HFF-Myc (cell line): ENCODE data around the gene MEF2B.

Source experiments
- DNase-seq: peaks from one replicate; pipeline ENCODE4 v3.0.0-alpha.2; 2011; ENCODE audit warnings: low read depth; ENCODE audit errors: extremely low read depth
- H3K4me3 ChIP-seq: replicated peaks from 2 replicates; pipeline ENCODE4 v1.5.1; 2011; ENCODE audit warnings: low read depth, mild to moderate bottlenecking, control low read depth, low read length
- CTCF ChIP-seq: IDR thresholded peaks from 2 replicates; pipeline ENCODE4 v1.5.1; 2012; ENCODE audit warnings: mild to moderate bottlenecking, low read depth, low read length, control low read depth; ENCODE audit errors: missing control alignments

The MEF2B gene

GRCh38 chr19:19192910-19193423 lies 22.9 kb upstream of the MEF2B start:
- peak overlapping the region; percentile 96 for H3K4me3 ChIP-seq
- no peak for DNase-seq
- TF ChIP-seq CTCF: no peak

GRCh38 chr19:19192078-19192882 lies 22.2 kb upstream of the MEF2B start, which contains the start of the genes BORCS8 and RFXANK:
Gene BORCS8, minus strand, starts transcription at chr19:19192152. Its CDS starts 35 bp downstream, at chr19:19192117.
Gene RFXANK, plus strand, starts transcription at chr19:19192258. Its CDS starts 1,689 bp downstream, at chr19:19193947.
- H3K4me3 ChIP-seq: peak within 1 kb of the TSS; percentile 96
- peak; percentile 97 for DNase-seq
- TF ChIP-seq CTCF: no peak

- TF ChIP-seq CTCF: no peak
- H3K4me3 ChIP-seq: peak overlapping the region; percentile 96
- no peak for DNase-seq
These were observed 21.7 kb upstream of the MEF2B start for GRCh38 chr19:19191768-19192077.

GRCh38 chr19:19186742-19187141 lies 16.7 kb upstream of the MEF2B start:
- no peak overlapping the region for H3K4me3 ChIP-seq
- no peak for TF ChIP-seq CTCF
- DNase-seq: no peak

- peak; percentile 79 for TF ChIP-seq CTCF
- H3K4me3 ChIP-seq: no peak overlapping the region
- no peak for DNase-seq
These were observed 16.0 kb upstream of the MEF2B start for GRCh38 chr19:19185853-19186740.

- TF ChIP-seq CTCF: no peak
- no peak for DNase-seq
- no peak overlapping the region for H3K4me3 ChIP-seq
These were observed 11.5 kb upstream of the MEF2B start for GRCh38 chr19:19181488-19181998.
